Activated T-cell treated with anti-CD3 and anti-CD28 coated beads, Interleukin-2, amount 50 U/mL, for 48 hours (primary cell): ENCODE data around the gene NACC1.
A peak's percentile ranks its signal among the peaks of the same experiment; 100 is the strongest.
"Not testable (repeated sequence)": the region's sequence is repeated elsewhere in the genome, so short reads cannot be mapped to it uniquely, and the experiment has no call there.

Source experiments
- DNase-seq, 2 experiments: peaks; one replicate each; pipeline ENCODE4 v3.0.0-alpha.2; 2020

NACC1 gene

DNA sequence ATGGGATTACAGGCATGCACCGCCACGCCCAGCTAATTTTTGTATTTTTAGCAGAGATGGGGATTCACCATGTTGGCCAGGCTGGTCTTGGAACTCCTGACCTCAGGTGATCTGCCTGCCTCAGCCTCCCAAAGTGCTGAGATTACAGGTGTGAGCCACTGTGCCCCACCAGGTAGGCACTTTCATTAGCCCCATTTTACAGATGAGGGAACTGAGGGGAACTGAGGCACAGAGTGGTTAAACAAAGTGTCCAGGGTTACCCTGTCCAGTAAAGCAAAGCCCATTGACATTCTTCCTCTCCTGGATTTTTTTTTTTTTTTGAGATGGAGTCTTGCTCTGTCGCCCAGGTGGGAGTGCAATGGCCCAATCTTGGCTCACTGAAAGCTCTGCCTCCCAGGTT is 48.1 kb downstream of the NACC1 start:
- not testable (repeated sequence) for DNase-seq

DNA sequence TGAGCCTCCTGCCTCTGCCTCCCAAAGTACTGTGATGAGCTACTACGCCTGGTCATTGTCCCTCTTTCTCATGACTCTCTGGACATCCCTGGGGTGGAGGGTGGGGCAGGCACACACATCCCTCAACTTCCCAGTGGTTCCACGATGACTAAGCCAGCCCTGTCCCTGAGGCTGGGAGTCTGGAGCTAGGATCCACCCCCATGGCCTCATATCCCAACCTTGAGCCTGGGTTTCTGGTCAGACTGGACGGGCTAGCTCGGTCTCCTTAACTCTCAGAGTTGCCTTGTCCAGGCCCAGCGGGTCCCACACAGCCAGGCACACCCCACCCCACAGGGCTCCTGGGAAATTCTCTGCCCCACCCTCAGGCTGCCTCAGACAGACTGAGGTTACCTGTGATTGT is 51.7 kb downstream of the NACC1 start:
- DNase-seq = no peak

DNA sequence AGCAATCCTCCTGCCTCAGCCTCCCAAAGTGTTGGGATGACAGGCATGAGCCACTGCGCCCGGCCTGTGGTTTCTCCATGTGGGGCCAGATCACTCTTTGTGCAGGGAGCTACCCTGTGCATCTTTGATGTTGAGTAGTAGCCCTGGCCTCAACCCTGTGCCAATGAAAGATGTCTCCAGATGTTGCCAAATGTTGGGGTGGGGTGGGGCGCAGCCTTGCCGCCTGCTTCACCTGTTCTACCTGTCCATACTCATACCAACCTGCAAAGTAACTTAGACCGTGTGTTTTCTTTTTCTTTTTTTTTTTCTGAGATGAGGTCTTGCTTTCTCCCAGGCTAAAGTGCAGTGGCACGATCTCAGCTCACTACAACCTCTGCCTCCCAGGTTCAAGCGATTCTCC is 53.1 kb downstream of the NACC1 start:
- peak in 1 of 2 experiments; percentile 25 for DNase-seq

DNA sequence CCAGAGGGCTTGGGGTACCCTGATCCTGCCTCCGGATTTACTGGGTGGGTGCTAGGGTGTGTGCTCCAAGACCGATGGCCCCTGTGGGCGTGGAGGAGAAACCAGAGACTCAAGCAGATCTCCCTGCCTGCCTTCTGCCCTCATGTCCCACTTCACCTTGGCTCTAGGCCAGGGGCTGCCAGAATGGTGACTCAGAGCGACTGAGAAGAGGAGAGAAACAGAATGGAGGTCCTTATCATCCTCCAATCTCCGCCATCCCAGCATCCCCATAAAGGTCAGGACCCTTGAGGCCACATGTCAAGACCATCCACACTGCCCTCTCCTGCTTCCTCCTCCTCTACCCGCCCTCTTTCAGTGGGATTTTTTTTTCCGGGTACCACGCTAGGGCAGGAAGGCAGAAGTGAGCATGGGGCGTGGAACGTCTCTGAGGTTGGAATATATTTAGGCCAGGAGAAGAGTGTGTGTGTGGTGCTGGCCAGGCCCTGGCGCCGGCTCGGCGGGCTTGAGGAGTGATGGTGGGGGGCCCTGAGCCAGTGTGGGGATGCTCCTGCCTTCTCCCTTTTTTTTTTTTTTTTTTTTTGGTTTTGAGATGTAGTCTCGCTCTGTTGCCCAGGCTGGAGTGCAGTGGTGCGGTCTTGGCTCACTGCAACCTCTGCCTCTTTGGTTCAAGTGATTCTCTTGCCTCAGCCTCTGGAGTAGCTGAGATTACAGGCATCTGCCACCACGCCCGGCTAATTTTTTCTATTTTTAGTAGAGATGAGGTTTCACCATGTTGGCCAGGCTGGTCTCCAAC is 54.5 kb downstream of the NACC1 start:
- peak; percentile 89 to 91 for DNase-seq

DNA sequence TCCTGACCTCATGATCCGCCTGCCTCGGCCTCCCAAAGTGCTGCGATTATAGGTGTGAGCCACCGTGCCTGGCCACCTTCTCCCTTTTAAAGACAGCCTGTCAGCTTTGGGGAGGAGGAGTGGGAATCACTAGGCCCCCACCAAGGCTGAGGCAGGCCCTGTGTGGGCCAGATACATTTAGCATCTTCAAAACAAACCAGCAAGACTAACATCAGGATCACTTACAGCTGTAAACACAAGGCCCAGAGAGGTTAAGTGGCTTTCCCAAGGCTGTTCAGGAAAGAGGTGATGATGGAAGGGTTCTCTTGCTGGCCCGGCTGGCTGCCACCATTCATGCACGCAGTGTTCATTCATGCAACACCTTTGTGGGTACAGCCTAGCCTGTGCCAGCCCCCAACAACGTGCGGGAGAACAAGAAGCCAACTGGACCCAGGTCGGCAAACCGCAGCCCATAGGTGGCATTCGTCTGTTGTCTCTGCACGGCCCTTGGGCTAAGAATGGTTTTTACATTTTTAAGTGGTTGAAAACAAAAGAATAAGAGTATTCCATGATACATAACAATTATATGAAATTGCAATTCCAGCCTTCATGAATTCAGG is 55.2 kb downstream of the NACC1 start:
- DNase-seq = peak in 1 of 2 experiments; percentile 31

DNA sequence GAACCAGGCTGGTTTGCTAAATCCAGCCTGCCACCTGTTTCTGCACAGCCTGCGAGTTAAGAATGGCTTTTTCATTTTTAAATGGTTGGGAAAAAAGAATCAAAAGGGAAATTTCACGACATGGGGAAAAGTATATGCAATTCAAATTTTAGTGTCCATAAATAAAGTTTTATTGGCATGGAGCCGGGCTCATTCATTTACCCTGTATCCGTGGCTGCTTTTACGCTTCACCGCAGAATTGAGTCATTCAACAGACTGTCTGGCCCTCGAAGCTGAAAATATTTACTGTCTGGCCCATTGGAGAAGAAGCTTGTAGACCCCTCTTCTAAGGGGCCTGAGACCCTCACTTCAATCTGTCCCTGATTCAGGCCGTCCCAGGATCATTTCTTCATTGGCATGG is 58.3 kb downstream of the NACC1 start:
- DNase-seq = no peak

DNA sequence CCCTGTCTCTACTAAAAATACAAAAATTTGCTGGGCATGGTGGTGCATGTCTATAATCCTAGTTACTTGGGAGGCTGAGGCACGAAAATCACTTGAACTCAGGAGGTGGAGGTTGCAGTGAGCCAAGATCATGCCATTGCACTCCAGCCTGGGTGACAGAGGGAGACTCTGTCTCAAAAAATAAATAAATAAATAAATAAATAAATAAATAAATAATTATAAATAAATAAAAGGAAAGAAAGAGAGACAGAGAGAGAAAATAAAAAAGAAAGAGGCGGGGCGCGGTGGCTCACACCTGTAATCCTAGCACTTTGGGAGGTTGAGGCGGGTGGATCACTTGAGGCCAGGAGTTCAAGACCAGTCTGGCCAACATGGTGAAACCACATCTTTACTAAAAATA is 59.5 kb downstream of the NACC1 start:
- not testable (repeated sequence) for DNase-seq

DNA sequence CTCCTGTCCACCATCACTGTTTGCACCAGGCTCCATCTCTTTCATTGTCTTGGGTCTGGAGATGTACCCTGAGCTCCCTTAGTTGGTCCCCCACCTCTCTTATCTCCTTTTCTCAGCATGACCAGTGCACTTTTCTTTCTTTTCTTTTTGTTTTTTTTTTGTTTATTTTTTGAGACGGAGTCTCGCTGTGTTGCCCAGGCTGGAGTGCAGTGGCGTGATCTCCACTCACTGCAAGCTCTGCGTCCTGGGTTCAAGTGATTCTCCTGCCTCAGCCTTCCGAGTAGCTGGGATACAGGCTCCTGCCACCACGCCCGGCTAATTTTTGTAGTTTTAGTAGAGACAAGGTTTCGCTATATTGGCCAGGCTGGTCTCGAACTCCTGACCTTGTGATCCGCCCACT is 60.2 kb downstream of the NACC1 start:
- DNase-seq = not testable (repeated sequence)

DNA sequence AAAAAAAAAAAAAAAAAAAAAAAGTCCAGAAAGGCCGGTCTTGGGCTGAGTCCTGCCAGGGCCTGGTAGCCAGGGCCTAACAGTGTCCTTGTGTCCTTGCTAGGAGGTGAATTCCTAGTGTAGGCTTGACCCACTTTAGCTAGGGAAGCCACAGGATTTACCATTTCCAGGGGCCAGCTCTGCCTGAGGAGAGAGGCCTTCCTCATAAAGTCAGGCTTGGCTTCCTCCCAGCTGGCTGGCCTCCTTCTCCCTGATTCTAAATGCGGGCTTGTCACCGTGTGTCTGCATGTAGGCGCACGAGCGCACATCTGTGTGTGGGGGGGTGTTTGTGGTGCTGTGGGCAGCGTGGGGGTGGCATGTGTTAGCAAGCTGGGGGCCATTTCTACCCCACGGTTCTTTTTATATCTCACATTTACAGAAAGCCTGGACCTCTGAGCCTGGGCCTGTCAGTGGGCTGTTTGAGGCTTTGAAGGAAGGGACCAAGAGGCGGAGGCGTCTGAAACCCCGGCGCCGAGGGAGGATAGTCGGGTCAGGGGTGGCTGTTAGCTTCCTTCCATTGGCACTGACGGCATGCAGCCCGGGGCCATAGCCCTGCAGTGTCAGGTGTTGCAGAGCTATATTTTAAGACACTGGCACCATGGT is 63.8 kb downstream of the NACC1 start:
- peak; percentile 66 to 71 for DNase-seq

DNA sequence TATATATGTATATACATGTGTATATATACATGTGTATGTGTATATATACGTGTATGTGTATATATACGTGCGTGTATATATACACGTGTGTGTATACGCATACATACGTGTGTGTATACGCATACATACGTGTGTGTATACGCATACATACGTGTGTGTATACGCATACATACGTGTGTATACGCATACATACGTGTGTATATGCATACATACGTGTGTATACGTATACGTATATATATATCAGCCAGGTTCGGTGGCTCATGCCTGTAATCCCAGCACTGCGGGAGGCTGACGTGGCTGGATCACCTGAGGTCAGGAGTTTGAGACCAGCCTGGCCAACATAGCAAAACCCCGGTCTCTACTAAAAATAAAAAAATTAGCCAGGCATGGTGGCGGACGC is 66.9 kb downstream of the NACC1 start:
- not testable (repeated sequence) for DNase-seq

DNA sequence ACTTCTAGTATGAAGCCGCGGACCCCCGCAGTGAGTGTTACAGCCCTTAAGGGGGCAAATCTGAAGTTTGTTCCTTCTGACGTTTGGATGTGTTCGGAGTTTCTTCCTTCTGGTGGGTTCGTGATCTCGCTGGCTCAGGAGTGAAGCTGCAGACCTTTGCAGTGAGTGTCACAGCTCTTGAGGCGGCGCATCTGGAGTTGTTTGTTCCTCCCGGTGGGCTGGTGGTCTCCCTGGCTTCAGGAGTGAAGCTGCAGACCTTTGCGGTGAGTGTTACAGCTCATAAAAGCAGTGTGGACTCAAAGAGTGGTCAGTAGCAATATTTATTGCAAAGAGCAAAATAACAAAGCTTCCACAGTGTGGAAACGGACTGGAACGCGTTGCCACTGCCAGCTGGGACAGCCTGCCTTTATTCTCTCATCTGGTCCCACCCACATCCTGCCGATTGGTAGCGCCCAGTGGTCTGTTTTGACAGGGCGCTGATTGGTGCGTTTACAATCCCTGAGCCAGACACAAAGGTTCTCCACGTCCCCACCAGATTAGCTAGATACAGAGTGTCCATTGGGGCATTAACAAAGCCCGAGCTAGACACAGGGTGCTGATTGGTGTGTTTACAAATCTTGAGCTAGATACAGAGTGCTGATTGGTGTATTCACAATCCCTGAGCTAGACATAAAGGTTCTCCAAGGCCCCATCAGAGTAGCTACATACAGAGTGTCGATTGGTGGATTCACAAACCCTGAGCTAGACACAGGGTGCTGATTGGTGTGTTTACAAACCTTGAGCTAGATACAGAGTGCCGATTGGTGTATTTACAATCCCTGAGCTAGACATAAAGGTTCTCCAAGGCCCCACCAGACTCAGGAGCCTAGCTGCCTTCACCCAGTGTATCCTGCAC is 67.9 kb downstream of the NACC1 start:
- DNase-seq = peak in 1 of 2 experiments; percentile 28

DNA sequence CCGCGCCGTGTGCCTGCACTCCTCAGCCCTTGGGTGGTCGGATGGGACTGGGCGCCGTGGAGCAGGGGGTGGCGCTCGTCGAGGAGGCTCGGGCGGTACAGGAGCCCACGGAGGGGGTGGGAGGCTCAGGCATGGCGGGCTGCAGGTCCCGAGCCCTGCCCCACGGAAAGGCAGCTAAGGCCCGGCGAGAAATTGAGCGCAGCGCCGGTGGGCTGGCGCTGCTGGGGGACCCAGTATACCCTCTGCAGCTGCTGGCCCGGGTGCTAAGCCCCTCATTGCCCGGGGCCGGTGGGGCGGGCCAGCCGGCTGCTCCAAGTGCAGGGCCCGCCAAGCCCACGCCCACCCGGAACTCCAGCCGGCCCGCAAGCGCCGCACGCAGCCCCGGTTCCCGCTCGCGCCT is 68.6 kb downstream of the NACC1 start:
- DNase-seq = not testable (repeated sequence)

DNA sequence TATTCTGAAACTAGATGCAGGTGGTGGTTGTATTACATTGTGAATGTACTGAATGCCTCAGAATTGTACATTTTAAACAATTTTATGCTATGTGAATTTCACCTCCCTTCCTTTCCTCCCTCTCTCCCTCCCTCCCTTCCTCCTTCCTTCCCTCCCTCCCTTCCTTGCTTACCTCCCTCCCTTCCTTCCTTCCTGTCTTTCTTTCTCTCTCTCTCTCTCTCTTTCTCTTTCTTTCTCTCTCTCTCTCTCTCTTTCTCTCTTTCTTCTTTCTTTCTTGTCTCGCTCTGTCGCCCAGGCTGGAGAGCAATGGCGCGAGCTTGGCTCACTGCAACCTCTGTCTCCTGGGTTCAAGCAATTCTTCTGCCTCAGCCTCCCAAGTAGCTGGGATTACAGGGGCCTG is 69.4 kb downstream of the NACC1 start:
- DNase-seq = no peak

DNA sequence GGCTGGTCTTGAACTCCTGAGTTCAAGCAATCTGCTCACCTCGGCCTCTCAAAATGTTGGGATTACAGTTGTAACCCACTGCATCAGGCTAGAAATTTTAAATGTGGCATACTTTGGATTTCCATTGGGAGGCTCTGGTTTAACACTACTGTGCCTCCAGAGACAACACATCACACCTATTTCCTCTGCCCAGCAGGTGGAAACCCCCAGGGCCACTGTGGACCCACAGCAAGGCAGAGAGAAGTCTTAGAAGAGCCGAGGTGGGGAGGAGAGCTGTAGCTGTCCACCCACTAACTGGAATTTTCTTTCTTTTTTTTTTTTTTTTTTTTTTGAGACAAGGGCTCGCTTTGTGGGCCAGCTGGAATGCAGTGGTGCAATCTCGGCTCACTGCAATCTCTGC is 71.5 kb downstream of the NACC1 start:
- DNase-seq = no peak
